NK-92 (cell line): Measurements from ENCODE around the gene PARL.
"Not testable (repeated sequence)": the region's sequence is repeated elsewhere in the genome, so short reads cannot be mapped to it uniquely, and the experiment has no call there.

ENCODE experiments used
- DNase-seq: peaks from one replicate; lab custom pipeline; 2025; ENCODE audit not compliant: unreplicated experiment; lab: John Stamatoyannopoulos, UW

PARL gene

GRCh38 chr3:183904833-183905780, 20.4 kb upstream of the PARL start:
- no peak for DNase-seq

- DNase-seq = no peak
These were observed 13.3 kb upstream of the PARL start for GRCh38 chr3:183898028-183898431.

GRCh38 chr3:183897606-183898005, 12.9 kb upstream of the PARL start:
- DNase-seq = no peak

- DNase-seq = no peak
These were observed 11.9 kb upstream of the PARL start for GRCh38 chr3:183896610-183897009.

GRCh38 chr3:183896184-183896583, 11.5 kb upstream of the PARL start:
- no peak for DNase-seq

GRCh38 chr3:183895774-183896173, 11.1 kb upstream of the PARL start:
- DNase-seq = no peak

- no peak for DNase-seq
These were observed 10.6 kb upstream of the PARL start for GRCh38 chr3:183895296-183895695.

GRCh38 chr3:183892610-183893214, 8.0 kb upstream of the PARL start:
- no peak for DNase-seq

- no peak for DNase-seq
These were observed 1.1 kb upstream of the PARL start for GRCh38 chr3:183885766-183886165.

GRCh38 chr3:183884097-183884426, 618 bp downstream of the PARL start:
- DNase-seq = no peak

GRCh38 chr3:183883291-183884096, 1.2 kb downstream of the PARL start:
- DNase-seq = no peak

GRCh38 chr3:183880121-183880520, 4.6 kb downstream of the PARL start:
- DNase-seq = no peak

- no peak for DNase-seq
These were observed 5.4 kb downstream of the PARL start for GRCh38 chr3:183879243-183879642.

GRCh38 chr3:183878071-183878470, 6.6 kb downstream of the PARL start:
- no peak for DNase-seq

GRCh38 chr3:183877227-183877626, 7.5 kb downstream of the PARL start:
- DNase-seq = not testable (repeated sequence)

GRCh38 chr3:183875411-183875810, 9.3 kb downstream of the PARL start:
- no peak for DNase-seq

GRCh38 chr3:183873914-183874313, 10.8 kb downstream of the PARL start:
- no peak for DNase-seq

- no peak for DNase-seq
These were observed 13.1 kb downstream of the PARL start for GRCh38 chr3:183871541-183871940.

- DNase-seq = no peak
These were observed 14.1 kb downstream of the PARL start for GRCh38 chr3:183870563-183870962.

GRCh38 chr3:183868796-183869195, 15.9 kb downstream of the PARL start:
- no peak for DNase-seq

GRCh38 chr3:183862610-183863009, 22.1 kb downstream of the PARL start:
- no peak for DNase-seq

GRCh38 chr3:183857863-183858262, 26.8 kb downstream of the PARL start:
- no peak for DNase-seq
